NT2/D1 (cell line): ENCODE results near the gene CHRNB4.

Experiments used
- SUZ12 ChIP-seq: IDR thresholded peaks from 2 replicates; pipeline ENCODE4 v1.6.1; 2011; ENCODE audit not compliant: insufficient read length, insufficient read depth; ENCODE audit errors: extremely low read depth
- YY1 ChIP-seq: IDR thresholded peaks from 2 replicates; pipeline ENCODE4 v1.6.1; 2011; ENCODE audit not compliant: insufficient read length, insufficient read depth
- ZNF274 ChIP-seq: IDR thresholded peaks from 2 replicates; pipeline ENCODE4 v1.6.1; 2011; ENCODE audit warnings: mild to moderate bottlenecking, low read depth, low read length

- TF ChIP-seq SUZ12, result no peak
- TF ChIP-seq ZNF274, result no peak
- no peak for TF ChIP-seq YY1
Observed at GRCh38 chr15:78675206-78675605, 34.2 kb upstream of the CHRNB4 start.
